HCT116 (cell line): ENCODE results near the gene USP12. TPM values are rescaled to one million over a fixed set of nuclear protein-coding genes. Genes with fewer than 3 reads are reported as not detected.

Experiments used
- ATAC-seq: fragments of 200-7000 bp; cut with Tn5 transposase; 2 replicates; pipeline ENCODE4 v1.9.1; 2020; ENCODE audit warnings: mild to moderate bottlenecking, moderate library complexity
- BruUV-seq: library from RNA; stranded (reverse); fragments of 400-500 nt; replicated peaks from 2 replicates; lab custom pipeline; 2021; lab: Mats Ljungman, UMichigan
- CTCF ChIA-PET: fragments of 300-600 bp; sonication (Branson Sonifier 250); formaldehyde crosslinking; loops from one replicate; lab custom pipeline; 2021; ENCODE audit warnings: antibody characterized with exemption; lab: Charles Lee
- POLR2A ChIA-PET: fragments of 300-600, 350-600 bp; sonication (Branson Sonifier 250); formaldehyde crosslinking; loops from one replicate; lab custom pipeline; 2021; ENCODE audit warnings: antibody characterized with exemption; lab: Charles Lee
- RAD21 ChIA-PET, 2 experiments: fragments of 300-600 bp; sonication (Branson Sonifier 250); formaldehyde crosslinking; loops; one replicate each; lab custom pipeline; 2023; ENCODE audit warnings: low total read pairs in 2 of 2; ENCODE audit not compliant: uncharacterized antibody in 2 of 2, unreplicated experiment in 2 of 2, low non-redundant PET in 1 of 2; lab: Charles Lee
- DNase-seq: peaks from one replicate; pipeline ENCODE4 v3.0.0-alpha.2; 2010; ENCODE audit warnings: low read depth, low spot score
- H2AFZ ChIP-seq: fragments of 200-600 bp; shearing (Covaris generic), sonication (generic); 2 replicates; pipeline ENCODE4 v1.6.1; 2017; ENCODE audit warnings: low read depth, mixed run types, mixed read lengths, antibody characterized with exemption, low read length; ENCODE audit not compliant: poor library complexity, severe bottlenecking
- H3K27ac ChIP-seq: 2 replicates; pipeline ENCODE4 v1.5.1; 2012; ENCODE audit warnings: low read depth, low read length
- H3K27me3 ChIP-seq: fragments of 200-600 bp; sonication (generic); 2 replicates; pipeline ENCODE4 v1.6.1; 2016; ENCODE audit warnings: mixed run types, low read length, mixed read lengths; ENCODE audit not compliant: insufficient read depth
- H3K36me3 ChIP-seq, 2 experiments: fragments of 200-500 bp in 1 of 2; fragments of 200-600 bp in 1 of 2; sonication (Bioruptor generic) in 1 of 2; sonication (generic) in 1 of 2; 2 replicates each; pipeline versions ENCODE4 v1.5.1 to v1.6.1; 2014 to 2016; ENCODE audit warnings: low read length in 2 of 2, inconsistent platforms in 1 of 2, mixed read lengths in 1 of 2, mixed run types in 1 of 2; ENCODE audit not compliant: insufficient read depth in 2 of 2, control insufficient read depth in 1 of 2
- H3K4me1 ChIP-seq, 2 experiments: fragments of 200-600 bp in 1 of 2; sonication (generic) in 1 of 2; 2 replicates each; pipeline versions ENCODE4 v1.5.1 to v1.6.1; 2012 to 2017; ENCODE audit warnings: low read length in 2 of 2, inconsistent platforms in 1 of 2, mild to moderate bottlenecking in 1 of 2, mixed read lengths in 1 of 2, mixed run types in 1 of 2, moderate library complexity in 1 of 2; ENCODE audit not compliant: insufficient read depth in 2 of 2, control insufficient read depth in 1 of 2
- H3K4me2 ChIP-seq: fragments of 200-600 bp; sonication (generic); 2 replicates; pipeline ENCODE4 v1.6.1; 2017; ENCODE audit warnings: mixed run types, low read length, mixed read lengths
- H3K4me3 ChIP-seq, 2 experiments: fragments of 200-600 bp in 1 of 2; sonication (generic) in 1 of 2; replicated peaks in 1 of 2; 2 replicates each; pipeline ENCODE4 v1.5.1; 2011 to 2016; ENCODE audit warnings: low read length in 2 of 2, control low read depth in 1 of 2, low read depth in 1 of 2, mild to moderate bottlenecking in 1 of 2, mixed read lengths in 1 of 2, mixed run types in 1 of 2
- H3K79me2 ChIP-seq: fragments of 200-600 bp; sonication (generic); 2 replicates; pipeline ENCODE4 v1.6.1; 2017; ENCODE audit warnings: mild to moderate bottlenecking, mixed run types, low read length, moderate library complexity, mixed read lengths; ENCODE audit not compliant: insufficient read depth
- H3K9ac ChIP-seq: fragments of 200-600 bp; sonication (generic); 2 replicates; pipeline ENCODE4 v1.6.1; 2016; ENCODE audit warnings: low read length, mixed read lengths
- H3K9me2 ChIP-seq: fragments of 200-600 bp; sonication (generic), shearing (Covaris generic); 2 replicates; pipeline ENCODE4 v1.6.1; 2017; ENCODE audit warnings: mixed run types, mild to moderate bottlenecking, moderate library complexity; ENCODE audit not compliant: insufficient read depth
- H3K9me3 ChIP-seq, 2 experiments: fragments of 200-500 bp in 1 of 2; fragments of 200-600 bp in 1 of 2; sonication (Bioruptor generic) in 1 of 2; sonication (generic) in 1 of 2; 2 replicates each; pipeline ENCODE4 v1.6.1; 2014 to 2017; ENCODE audit warnings: low read length in 2 of 2, mixed read lengths in 2 of 2, inconsistent platforms in 1 of 2, low read depth in 1 of 2, mild to moderate bottlenecking in 1 of 2, mixed run types in 1 of 2, moderate library complexity in 1 of 2; ENCODE audit not compliant: control insufficient read depth in 1 of 2, insufficient read depth in 1 of 2
- H4K20me1 ChIP-seq: fragments of 200-600 bp; sonication (generic), shearing (Covaris generic); 2 replicates; pipeline ENCODE4 v1.6.1; 2017; ENCODE audit warnings: mixed run types, mild to moderate bottlenecking, moderate library complexity; ENCODE audit not compliant: insufficient read depth
- CBX3 ChIP-seq: IDR thresholded peaks from 2 replicates; pipeline ENCODE4 v1.6.1; 2012; ENCODE audit warnings: low read depth
- CEBPB ChIP-seq: IDR thresholded peaks from 2 replicates; pipeline ENCODE4 v1.6.1; 2012; ENCODE audit warnings: low read depth
- EGR1 ChIP-seq: IDR thresholded peaks from 2 replicates; pipeline ENCODE4 v1.6.1; 2012; ENCODE audit warnings: low read depth
- EZH2 ChIP-seq: fragments of 200-600 bp; sonication (generic); IDR thresholded peaks from 2 replicates; pipeline ENCODE4 v1.6.1; 2017; ENCODE audit warnings: antibody characterized with exemption, mixed run types
- EZH2phosphoT487 ChIP-seq: fragments of 200-600 bp; IDR thresholded peaks from 2 replicates; pipeline ENCODE4 v1.6.1; 2018; ENCODE audit warnings: antibody characterized with exemption, borderline replicate concordance
- JUND ChIP-seq: IDR thresholded peaks from 2 replicates; pipeline ENCODE4 v1.6.1; 2012
- POLR2A ChIP-seq: IDR thresholded peaks from 2 replicates; pipeline ENCODE4 v1.7.0; 2011; ENCODE audit warnings: borderline replicate concordance; ENCODE audit not compliant: insufficient read depth, insufficient read length; ENCODE audit errors: extremely low read depth
- RAD21 ChIP-seq: IDR thresholded peaks from 2 replicates; pipeline ENCODE4 v1.6.1; 2012; ENCODE audit warnings: low read depth, mild to moderate bottlenecking
- SIN3A ChIP-seq: IDR thresholded peaks from 2 replicates; pipeline ENCODE4 v1.6.1; 2012; ENCODE audit warnings: low read depth
- SP1 ChIP-seq: IDR thresholded peaks from 2 replicates; pipeline ENCODE4 v1.6.1; 2012; ENCODE audit warnings: low read depth
- SRF ChIP-seq: IDR thresholded peaks from 2 replicates; pipeline ENCODE4 v1.6.1; 2012; ENCODE audit warnings: low read depth
- ZNF274 ChIP-seq: fragments of 200-500 bp; sonication (Bioruptor generic); IDR thresholded peaks from 2 replicates; pipeline ENCODE4 v1.6.1; 2014; ENCODE audit warnings: mild to moderate bottlenecking, low read depth, low read length, inconsistent platforms
- intact Hi-C: fragments of 100-400 bp; cut with micrococcal nuclease; formaldehyde crosslinking; loops from 2 replicates; pipeline ENCODE4 v1.10.0; 2022
- total RNA-seq: library from RNA; stranded (reverse); gene quantifications from one replicate; pipeline ENCODE4 v1.2.1, GENCODE V29; 2021; ENCODE audit not compliant: unreplicated experiment
- TF ChIP-seq, protein P1 (sequence below): IDR thresholded peaks from 2 replicates; pipeline ENCODE4 v1.6.1; 2011; ENCODE audit warnings: mild to moderate bottlenecking, low read length, moderate library complexity; ENCODE audit not compliant: insufficient replicate concordance; ENCODE audit errors: extremely low read depth
- TF ChIP-seq, protein P2 (sequence below): IDR thresholded peaks from 2 replicates; pipeline ENCODE4 v1.6.1; 2012
- TF ChIP-seq, protein P3 (sequence below), 3 experiments: fragments of 200-600 bp in 1 of 3; sonication (generic) in 1 of 3; IDR thresholded peaks in 2 of 3; conservative IDR thresholded peaks in 1 of 3; 2 replicates each; pipeline ENCODE4 v1.5.1; 2012 to 2017; ENCODE audit warnings: low read depth in 2 of 3, low read length in 2 of 3, antibody characterized with exemption in 1 of 3, borderline replicate concordance in 1 of 3, control low read depth in 1 of 3, mild to moderate bottlenecking in 1 of 3, mixed read lengths in 1 of 3, mixed run types in 1 of 3, moderate library complexity in 1 of 3; ENCODE audit not compliant: insufficient read depth in 1 of 3

The USP12 gene
- total RNA-seq, 1 experiment from 2014 or later, result 28.3 TPM

DNA sequence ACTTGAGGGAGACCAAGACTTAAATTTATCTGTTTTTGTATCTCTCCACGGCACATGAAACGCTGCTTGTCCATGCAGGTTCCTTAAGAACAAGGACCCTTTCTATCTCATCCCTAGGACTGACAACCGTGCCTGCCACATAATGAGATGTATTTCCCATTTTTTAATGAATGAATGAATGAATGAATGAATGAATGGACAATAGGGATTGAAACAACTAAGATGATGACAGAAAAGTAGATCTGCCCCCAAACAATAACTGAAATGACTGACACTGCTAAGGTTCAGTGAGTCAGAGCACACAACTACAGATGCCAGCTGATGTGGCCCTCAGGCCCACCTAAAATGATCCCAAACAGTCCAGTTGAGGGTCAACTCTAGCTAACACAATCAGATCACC is 69.8 kb downstream of the USP12 start:
- intact Hi-C loops, result no loop called here
- CTCF ChIA-PET, result no interaction called here

DNA sequence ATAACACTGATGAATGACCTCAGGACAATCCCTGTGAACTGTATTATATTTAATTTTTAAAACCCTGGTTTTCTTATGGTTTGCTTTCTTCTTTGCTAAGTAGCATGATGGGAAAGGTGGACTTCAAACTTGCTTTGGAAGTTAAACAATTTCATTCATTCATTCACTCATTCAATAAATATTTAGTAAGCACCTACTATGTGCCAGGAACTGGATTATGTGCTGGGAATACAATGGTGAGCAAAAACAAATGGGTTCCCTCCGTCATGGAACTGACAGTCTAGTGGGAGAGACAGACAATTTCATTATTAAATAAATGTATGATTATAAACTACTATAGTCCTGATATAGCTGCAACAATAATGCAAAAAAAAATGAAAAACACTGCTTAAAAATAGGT is 70.3 kb downstream of the USP12 start:
- ChIA-PET CTCF (no interaction called here), POLR2A (no interaction called here), RAD21 (no interaction called here)
- no peak for DNase-seq
- H3K9me2 ChIP-seq, result no peaks in the 10 kb centered on the region
- no peaks in the 10 kb centered on the region for H3K27me3 ChIP-seq
- H3K9ac ChIP-seq, result no peak overlapping the region
- intact Hi-C loops, result no loop called here
- no peak overlapping the region for H3K4me3 ChIP-seq
- no peak overlapping the region for H3K4me2 ChIP-seq
- H3K36me3 ChIP-seq, result no peaks in the 10 kb centered on the region
- peaks cover 18% of the 10 kb centered on the region for H3K79me2 ChIP-seq
- H4K20me1 ChIP-seq, result 0 out of 2 replicates have a peak, but pooled peaks cover 3% of the 10 kb centered on the region
- ATAC-seq, result no peak
- TF ChIP-seq, protein P1, sequence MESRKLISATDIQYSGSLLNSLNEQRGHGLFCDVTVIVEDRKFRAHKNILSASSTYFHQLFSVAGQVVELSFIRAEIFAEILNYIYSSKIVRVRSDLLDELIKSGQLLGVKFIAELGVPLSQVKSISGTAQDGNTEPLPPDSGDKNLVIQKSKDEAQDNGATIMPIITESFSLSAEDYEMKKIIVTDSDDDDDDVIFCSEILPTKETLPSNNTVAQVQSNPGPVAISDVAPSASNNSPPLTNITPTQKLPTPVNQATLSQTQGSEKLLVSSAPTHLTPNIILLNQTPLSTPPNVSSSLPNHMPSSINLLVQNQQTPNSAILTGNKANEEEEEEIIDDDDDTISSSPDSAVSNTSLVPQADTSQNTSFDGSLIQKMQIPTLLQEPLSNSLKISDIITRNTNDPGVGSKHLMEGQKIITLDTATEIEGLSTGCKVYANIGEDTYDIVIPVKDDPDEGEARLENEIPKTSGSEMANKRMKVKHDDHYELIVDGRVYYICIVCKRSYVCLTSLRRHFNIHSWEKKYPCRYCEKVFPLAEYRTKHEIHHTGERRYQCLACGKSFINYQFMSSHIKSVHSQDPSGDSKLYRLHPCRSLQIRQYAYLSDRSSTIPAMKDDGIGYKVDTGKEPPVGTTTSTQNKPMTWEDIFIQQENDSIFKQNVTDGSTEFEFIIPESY, result no peak
- no peak for TF ChIP-seq JUND
- TF ChIP-seq SIN3A, result no peak
- TF ChIP-seq, protein P2, sequence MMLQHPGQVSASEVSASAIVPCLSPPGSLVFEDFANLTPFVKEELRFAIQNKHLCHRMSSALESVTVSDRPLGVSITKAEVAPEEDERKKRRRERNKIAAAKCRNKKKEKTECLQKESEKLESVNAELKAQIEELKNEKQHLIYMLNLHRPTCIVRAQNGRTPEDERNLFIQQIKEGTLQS, result no peak
- TF ChIP-seq, protein P3, sequence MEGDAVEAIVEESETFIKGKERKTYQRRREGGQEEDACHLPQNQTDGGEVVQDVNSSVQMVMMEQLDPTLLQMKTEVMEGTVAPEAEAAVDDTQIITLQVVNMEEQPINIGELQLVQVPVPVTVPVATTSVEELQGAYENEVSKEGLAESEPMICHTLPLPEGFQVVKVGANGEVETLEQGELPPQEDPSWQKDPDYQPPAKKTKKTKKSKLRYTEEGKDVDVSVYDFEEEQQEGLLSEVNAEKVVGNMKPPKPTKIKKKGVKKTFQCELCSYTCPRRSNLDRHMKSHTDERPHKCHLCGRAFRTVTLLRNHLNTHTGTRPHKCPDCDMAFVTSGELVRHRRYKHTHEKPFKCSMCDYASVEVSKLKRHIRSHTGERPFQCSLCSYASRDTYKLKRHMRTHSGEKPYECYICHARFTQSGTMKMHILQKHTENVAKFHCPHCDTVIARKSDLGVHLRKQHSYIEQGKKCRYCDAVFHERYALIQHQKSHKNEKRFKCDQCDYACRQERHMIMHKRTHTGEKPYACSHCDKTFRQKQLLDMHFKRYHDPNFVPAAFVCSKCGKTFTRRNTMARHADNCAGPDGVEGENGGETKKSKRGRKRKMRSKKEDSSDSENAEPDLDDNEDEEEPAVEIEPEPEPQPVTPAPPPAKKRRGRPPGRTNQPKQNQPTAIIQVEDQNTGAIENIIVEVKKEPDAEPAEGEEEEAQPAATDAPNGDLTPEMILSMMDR (IDR thresholded peaks at IDR 0.05 in 2 of 3, conservative IDR thresholded peaks at IDR 0.05 in 1 of 3; ENCODE audit: borderline replicate concordance in 1 of 3, insufficient read depth in 1 of 3, low read depth in 2 of 3, low read length in 2 of 3), result no peak
- TF ChIP-seq SRF, result no peak
- TF ChIP-seq EZH2phosphoT487, result no peak
- TF ChIP-seq EGR1, result no peak
- no peak for TF ChIP-seq EZH2
- no peaks in the 10 kb centered on the region for H3K9me3 ChIP-seq
- no TSS peak for BruUV-seq
- H2AFZ ChIP-seq, result no peak overlapping the region
- no peaks in the 10 kb centered on the region for H3K4me1 ChIP-seq
- no peak overlapping the region for H3K27ac ChIP-seq

More for the DNA sequence above, 69.8 kb downstream of the USP12 start:
- Histone ChIP-seq H3K4me2 (no peak overlapping the region), H3K9me3 (no peaks in the 10 kb centered on the region), H3K9me2 (no peaks in the 10 kb centered on the region), H3K27me3 (no peaks in the 10 kb centered on the region), H3K27ac (no peak overlapping the region), H3K36me3 (no peaks in the 10 kb centered on the region), H3K4me3 (no peak overlapping the region), H3K4me1 (no peaks in the 10 kb centered on the region), H2AFZ (no peak overlapping the region), H4K20me1 (0 out of 2 replicates have a peak, but pooled peaks cover 3% of the 10 kb centered on the region), H3K9ac (no peak overlapping the region), H3K79me2 (peaks cover 19% of the 10 kb centered on the region)
- no peak for DNase-seq
- ChIA-PET POLR2A (no interaction called here), RAD21 (interaction anchor here in 1 of 2 experiments (0.6 kb wide), 1 partner anchor 97 kb away, joined by 3 read pairs; no protein-coding TSS in a partner anchor)
- TF ChIP-seq RAD21, result no peak
- TF ChIP-seq ZNF274, result no peak
- no peak for TF ChIP-seq POLR2A
- TF ChIP-seq SP1, result no peak
- no peak for TF ChIP-seq SRF
- TF ChIP-seq, protein P1, result no peak
- no peak for TF ChIP-seq CBX3
- no peak for TF ChIP-seq CEBPB
- ATAC-seq, result no peak
- BruUV-seq, result no TSS peak
